Natural killer cell treated with Interleukin-12 subunit alpha and Interleukin-12 subunit beta and Interleukin-15 and Interleukin-18, amount 100 ng/mL, for 72 hours (primary cell): ENCODE results near the gene KIF26A. TPM values are rescaled to one million over a fixed set of nuclear protein-coding genes. Genes with fewer than 3 reads are reported as not detected.

Experiments
- ATAC-seq, 2 donors: fragments of 150-1000 bp; cut with Tn5 transposase in 1 of 2; sonication (Bioruptor Pico), chemical (Tn5 transposase) in 1 of 2; 2 replicates each; pipeline ENCODE4 v1.10.0; 2021
- DNase-seq: peaks from one replicate; pipeline ENCODE4 v3.0.0; 2022; ENCODE audit warnings: low spot score
- H3K27ac Mint-ChIP-seq, 2 donors: 1 replicate in 1 of 2; 2 replicates in 1 of 2; pipeline ENCODE4 v1.8.0; 2022; ENCODE audit warnings: mixed read lengths in 2 of 2, mild to moderate bottlenecking in 1 of 2, moderate library complexity in 1 of 2
- H3K27me3 Mint-ChIP-seq, 2 donors: 1 replicate in 1 of 2; 2 replicates in 1 of 2; pipeline ENCODE4 v1.8.0; 2022; ENCODE audit warnings: mixed read lengths in 2 of 2
- H3K36me3 Mint-ChIP-seq: one replicate; pipeline ENCODE4 v1.8.0; 2022; ENCODE audit warnings: mixed read lengths
- H3K4me1 Mint-ChIP-seq, 2 donors: 1 replicate in 1 of 2; 2 replicates in 1 of 2; pipeline ENCODE4 v1.8.0; 2022; ENCODE audit warnings: low read depth in 2 of 2, mixed read lengths in 2 of 2, mild to moderate bottlenecking in 1 of 2
- H3K4me3 Mint-ChIP-seq: one replicate; pipeline ENCODE4 v1.8.0; 2022; ENCODE audit warnings: mixed read lengths
- H3K9me3 Mint-ChIP-seq: 2 replicates; pipeline ENCODE4 v1.8.0; 2022; ENCODE audit warnings: mixed read lengths
- total RNA-seq, 2 donors: library from RNA; stranded (reverse); gene quantifications; one replicate each; pipeline ENCODE4 v1.2.3, GENCODE V29; 2022

The KIF26A gene
- total RNA-seq, 2 donors from 2014 or later = not detected

DNA sequence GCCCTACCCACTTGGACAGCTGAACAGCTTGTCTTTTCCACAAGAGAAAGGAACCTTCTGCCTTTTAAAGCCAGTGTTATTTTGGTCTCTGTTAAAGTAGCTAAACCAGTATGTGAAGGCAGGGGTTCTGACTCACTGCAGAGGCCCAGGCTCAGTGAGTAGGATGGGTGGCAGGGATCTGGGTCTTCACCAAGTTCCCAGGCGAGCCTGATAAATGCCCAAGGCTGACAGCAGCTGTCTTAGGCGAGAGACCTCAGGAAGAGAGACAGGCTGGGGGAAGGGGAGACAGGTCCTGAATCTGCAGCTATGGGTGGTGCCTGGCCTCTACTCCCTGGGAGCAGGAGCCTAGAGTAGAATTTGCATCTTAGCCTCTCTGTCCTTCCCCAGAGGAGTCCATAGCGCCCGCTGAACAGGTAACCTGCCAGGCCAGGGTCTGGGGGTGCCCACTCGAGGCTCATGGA lies 18.1 kb upstream of the KIF26A start:
- DNase-seq = peak; percentile 48
- H3K9me3 Mint-ChIP-seq = peaks cover 7% of the 10 kb centered on the region
- no peaks in the 10 kb centered on the region for H3K4me1 Mint-ChIP-seq
- H3K36me3 Mint-ChIP-seq = peaks cover 15% of the 10 kb centered on the region
- H3K27ac Mint-ChIP-seq = no peak overlapping the region
- ATAC-seq = no peak
- H3K4me3 Mint-ChIP-seq = no peak overlapping the region
- H3K27me3 Mint-ChIP-seq = peaks cover 6 to 34% of the 10 kb centered on the region in 2 donors

DNA sequence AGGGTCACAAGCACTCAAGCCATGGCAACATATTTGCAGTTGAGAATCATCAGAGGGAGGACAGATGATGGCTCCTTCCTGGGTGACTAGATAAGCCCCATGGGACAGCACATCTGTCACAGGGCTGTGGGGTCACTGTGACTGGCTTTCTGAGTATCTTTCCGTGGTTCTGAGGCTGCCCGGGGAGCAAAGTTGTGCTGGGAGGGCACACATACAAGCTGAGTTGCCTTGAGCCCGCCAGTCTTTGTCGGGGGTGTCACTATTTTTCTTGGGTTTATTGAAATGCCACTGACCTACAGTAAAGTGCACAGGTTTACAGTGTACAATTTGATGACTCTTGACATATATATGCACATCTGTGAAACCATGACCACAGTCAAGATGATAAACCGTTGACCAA lies 17.2 kb upstream of the KIF26A start:
- Mint-ChIP-seq H3K36me3 (peaks cover 16% of the 10 kb centered on the region), H3K4me1 (no peaks in the 10 kb centered on the region), H3K4me3 (no peak overlapping the region), H3K27me3 (peaks cover 7 to 42% of the 10 kb centered on the region in 2 donors), H3K9me3 (peaks cover 7% of the 10 kb centered on the region), H3K27ac (no peak overlapping the region)
- DNase-seq (peak; percentile 29), ATAC-seq (no peak)

DNA sequence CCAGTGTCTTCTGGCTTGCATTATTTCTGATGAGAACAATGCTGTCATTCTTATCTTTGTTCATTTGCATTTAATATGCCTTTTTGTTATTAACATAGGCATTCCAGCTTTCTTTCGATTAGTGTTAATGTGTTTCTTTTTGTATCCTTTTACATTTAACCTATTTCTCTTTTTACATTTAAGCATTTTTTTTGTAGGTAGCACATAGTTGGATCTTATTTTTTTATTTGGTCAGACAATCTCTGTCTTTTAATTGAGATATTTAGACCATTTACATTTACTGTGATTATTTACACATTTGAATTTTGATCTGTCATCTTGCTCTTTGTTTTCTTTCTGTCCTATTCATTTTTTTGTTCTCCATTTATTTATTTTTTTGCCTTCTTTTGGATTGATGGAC lies 14.5 kb upstream of the KIF26A start:
- Mint-ChIP-seq H3K9me3 (peaks cover 7% of the 10 kb centered on the region), H3K4me1 (no peaks in the 10 kb centered on the region), H3K4me3 (no peak overlapping the region), H3K27ac (no peak overlapping the region), H3K36me3 (peaks cover 16% of the 10 kb centered on the region), H3K27me3 (peaks cover 17 to 59% of the 10 kb centered on the region in 2 donors)
- ATAC-seq = no peak
- no peak for DNase-seq

DNA sequence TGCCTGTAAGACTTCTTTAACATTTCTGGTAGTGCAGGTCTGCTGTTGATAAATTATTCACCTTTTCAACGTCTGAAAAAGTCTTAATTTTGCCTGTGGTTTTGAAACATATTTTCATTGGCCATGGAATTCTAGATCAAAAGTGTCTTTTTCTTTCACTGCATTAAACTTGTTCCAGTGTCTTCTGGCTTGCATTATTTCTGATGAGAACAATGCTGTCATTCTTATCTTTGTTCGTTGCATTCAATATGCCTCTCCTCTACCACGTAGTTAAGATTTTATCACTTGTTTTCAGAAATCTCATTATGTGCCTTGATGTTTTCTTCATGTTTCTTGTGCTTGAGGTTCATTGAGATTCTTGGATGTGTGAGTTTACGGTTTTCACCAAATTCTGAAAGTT lies 13.4 kb upstream of the KIF26A start:
- Mint-ChIP-seq H3K9me3 (peaks cover 10% of the 10 kb centered on the region), H3K4me3 (no peak overlapping the region), H3K4me1 (no peaks in the 10 kb centered on the region), H3K27ac (no peak overlapping the region), H3K36me3 (peaks cover 25% of the 10 kb centered on the region), H3K27me3 (peaks cover 19 to 71% of the 10 kb centered on the region in 2 donors)
- no peak for DNase-seq
- no peak for ATAC-seq

DNA sequence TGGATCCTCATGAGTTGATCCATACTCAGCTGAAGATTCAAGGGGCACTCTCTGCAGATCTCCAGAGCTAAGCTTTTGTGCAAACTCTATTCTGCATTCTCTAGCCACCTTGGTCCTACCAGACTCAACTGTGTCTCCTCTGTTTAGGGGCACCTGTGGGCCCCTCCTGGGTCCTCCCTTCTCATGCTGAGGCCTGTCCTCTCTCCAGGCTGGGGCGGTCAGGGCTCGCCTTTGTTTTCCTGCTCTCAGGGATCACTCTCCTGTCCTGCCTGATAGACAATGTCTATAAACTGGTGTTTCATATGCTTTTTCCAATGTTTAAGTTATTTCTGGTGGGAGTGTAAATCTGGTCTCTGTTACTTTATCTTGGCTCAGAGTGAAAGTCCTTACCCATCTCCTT lies 11.6 kb upstream of the KIF26A start:
- no peak overlapping the region for H3K27ac Mint-ChIP-seq
- peaks cover 10% of the 10 kb centered on the region for H3K9me3 Mint-ChIP-seq
- H3K36me3 Mint-ChIP-seq = peaks cover 26% of the 10 kb centered on the region
- ATAC-seq (no peak), DNase-seq (no peak)
- no peaks in the 10 kb centered on the region for H3K4me1 Mint-ChIP-seq
- H3K27me3 Mint-ChIP-seq = peaks cover 24 to 66% of the 10 kb centered on the region in 2 donors
- no peak overlapping the region for H3K4me3 Mint-ChIP-seq

DNA sequence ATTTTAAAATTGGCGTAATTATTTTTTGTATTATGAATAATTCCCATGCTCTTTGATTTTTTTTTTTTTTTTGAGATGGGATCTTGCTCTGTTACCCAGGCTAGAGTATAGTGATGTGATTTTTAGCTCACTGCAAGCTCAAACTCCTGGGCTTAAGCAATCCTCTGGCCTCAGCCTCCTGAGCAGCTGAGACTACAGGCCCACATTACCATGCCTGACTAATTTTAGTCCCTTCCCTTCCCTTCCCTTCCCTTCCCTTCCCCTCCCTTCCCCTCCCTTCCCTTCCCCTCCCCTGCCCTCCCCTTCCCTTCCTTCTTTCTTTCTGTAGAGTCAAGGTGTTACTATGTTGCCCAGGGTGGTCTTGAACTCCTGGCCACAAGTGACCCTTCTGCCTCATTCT lies 9.4 kb upstream of the KIF26A start:
- H3K4me1 Mint-ChIP-seq = no peaks in the 10 kb centered on the region
- peaks cover 21% of the 10 kb centered on the region for H3K36me3 Mint-ChIP-seq
- no peak overlapping the region for H3K4me3 Mint-ChIP-seq
- peaks cover 26 to 55% of the 10 kb centered on the region in 2 donors for H3K27me3 Mint-ChIP-seq
- peaks cover 6% of the 10 kb centered on the region for H3K9me3 Mint-ChIP-seq
- DNase-seq (no peak), ATAC-seq (no peak)
- H3K27ac Mint-ChIP-seq = no peak overlapping the region

DNA sequence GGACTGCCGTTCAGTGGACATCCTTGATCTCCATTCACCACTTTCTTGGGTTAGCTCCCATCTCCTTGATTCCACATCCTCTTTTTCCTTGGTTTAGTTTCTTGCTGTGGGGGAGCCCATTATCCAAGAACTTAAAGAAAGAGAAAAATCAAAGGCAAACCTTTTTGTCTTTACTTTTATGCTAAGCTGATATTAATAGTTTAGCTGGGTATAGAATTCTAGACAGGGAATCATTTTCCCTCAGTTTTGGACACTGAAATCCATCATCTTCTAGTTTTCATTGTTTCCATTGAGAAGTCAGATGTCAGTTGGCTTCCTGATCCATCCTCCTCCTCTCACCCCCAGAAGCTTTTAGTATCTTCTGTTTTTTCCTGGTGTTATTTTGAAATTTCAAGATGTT lies 8.8 kb upstream of the KIF26A start:
- Mint-ChIP-seq H3K36me3 (peaks cover 17% of the 10 kb centered on the region), H3K27me3 (peaks cover 26 to 50% of the 10 kb centered on the region in 2 donors), H3K27ac (no peak overlapping the region), H3K4me3 (no peak overlapping the region), H3K9me3 (peaks cover 6% of the 10 kb centered on the region), H3K4me1 (no peaks in the 10 kb centered on the region)
- DNase-seq = no peak
- no peak for ATAC-seq

DNA sequence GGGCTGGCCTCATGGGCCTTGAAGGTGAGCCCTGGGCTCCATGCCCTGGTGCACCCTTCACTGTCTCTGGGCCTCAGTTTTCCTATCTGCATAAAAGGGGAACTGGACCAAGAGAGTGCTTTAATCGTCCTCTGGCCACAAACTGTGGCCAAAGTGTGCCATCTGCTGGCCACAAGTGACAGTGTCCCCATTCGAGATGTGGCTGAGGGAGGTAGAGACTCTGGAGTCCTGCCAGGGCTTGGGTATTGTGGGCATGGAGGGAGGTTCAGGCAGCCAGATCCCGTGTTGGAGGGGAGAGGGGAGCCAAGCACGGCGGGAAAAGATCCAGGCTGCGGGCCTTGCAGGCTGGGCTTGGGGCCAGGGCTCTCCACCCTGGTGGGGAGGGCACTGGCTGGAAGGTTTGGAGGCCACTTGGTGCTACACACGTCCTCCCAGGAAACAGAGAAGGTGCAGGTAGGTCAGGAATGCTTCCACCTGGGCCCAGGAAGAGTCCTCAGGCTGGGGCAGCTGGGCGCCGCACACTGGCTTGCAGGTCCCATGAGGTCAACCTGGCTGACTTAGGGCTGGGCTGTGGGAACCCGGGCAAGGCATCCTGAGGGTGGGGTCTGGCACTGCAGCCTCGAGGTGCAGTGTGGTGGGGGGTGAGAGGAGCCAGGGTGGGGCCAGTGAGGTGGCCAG lies 7.3 kb upstream of the KIF26A start:
- ATAC-seq (no peak), DNase-seq (peak; percentile 55)
- peaks cover 32 to 47% of the 10 kb centered on the region in 2 donors for H3K27me3 Mint-ChIP-seq
- no peaks in the 10 kb centered on the region for H3K4me1 Mint-ChIP-seq
- no peak overlapping the region for H3K4me3 Mint-ChIP-seq
- no peak overlapping the region for H3K27ac Mint-ChIP-seq
- H3K9me3 Mint-ChIP-seq = peaks cover 3% of the 10 kb centered on the region
- H3K36me3 Mint-ChIP-seq = peaks cover 10% of the 10 kb centered on the region

DNA sequence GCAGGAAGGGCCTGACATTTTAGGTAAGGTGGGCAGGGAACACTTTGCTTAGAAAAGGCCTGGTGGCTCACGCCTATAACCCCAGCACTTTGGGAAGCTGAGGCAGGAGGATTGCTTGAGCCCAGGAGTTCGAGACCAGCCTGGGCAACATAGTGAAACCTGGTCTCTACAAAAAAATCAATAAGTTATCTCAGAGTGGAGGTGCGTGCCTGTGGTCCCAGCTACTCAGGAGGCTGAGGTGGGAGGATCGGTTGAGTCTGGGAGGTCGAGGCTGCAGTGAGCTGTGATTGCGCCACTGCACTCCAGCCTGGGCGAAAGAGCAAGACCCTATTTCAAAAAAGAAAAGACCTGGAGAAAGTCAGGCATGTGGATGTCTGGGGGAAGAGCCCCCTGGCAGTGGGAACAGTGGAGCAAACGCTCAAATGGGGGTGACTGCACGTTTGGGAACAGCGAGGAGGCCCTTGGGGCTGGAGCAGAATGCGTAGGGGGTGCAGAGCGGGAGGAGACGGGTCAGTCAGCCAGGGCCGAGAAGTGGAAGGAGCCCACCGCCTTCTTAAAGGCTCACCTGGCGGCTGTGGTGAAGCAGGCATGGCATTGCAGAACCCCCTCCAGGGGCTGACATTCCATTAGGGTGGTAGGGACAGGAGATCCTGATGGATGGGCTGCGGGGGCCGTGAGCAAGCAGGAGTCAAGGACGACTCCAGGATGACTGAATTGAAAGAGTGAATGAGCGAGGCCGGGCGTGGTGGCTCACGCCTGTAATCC lies 6.2 kb upstream of the KIF26A start:
- Mint-ChIP-seq H3K27ac (no peak overlapping the region), H3K9me3 (peaks cover 3% of the 10 kb centered on the region), H3K4me1 (peaks cover 0 to 4% of the 10 kb centered on the region in 2 donors), H3K4me3 (no peak overlapping the region), H3K27me3 (peaks cover 29 to 38% of the 10 kb centered on the region in 2 donors), H3K36me3 (peaks cover 10% of the 10 kb centered on the region)
- ATAC-seq = no peak
- peak; percentile 35 for DNase-seq

DNA sequence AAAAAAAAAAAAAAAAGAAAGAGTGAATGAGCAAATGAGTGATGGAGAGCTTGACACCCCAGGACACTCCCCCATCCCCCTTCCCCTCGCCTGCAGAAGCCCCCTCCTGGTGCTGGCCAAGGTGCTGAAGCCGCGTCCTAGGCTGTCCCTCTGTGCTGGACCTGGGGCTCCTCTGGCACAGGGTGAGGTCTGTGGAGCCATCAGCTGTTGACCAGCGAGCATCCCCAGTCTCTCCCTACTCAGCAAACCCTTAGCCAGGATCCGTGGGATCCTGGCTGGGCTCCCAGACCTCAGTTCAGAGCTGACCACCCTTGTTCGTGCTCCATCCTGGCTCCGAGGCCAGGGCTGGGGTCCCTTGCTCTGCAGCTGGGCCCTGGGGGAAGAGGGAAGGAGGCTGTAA lies 5.4 kb upstream of the KIF26A start:
- DNase-seq (peak; percentile 35), ATAC-seq (no peak)
- Mint-ChIP-seq H3K4me1 (peaks cover 0 to 4% of the 10 kb centered on the region in 2 donors), H3K27ac (no peak overlapping the region), H3K36me3 (peaks cover 10% of the 10 kb centered on the region), H3K9me3 (peaks cover 3% of the 10 kb centered on the region), H3K27me3 (peaks cover 26 to 36% of the 10 kb centered on the region in 2 donors), H3K4me3 (no peak overlapping the region)

DNA sequence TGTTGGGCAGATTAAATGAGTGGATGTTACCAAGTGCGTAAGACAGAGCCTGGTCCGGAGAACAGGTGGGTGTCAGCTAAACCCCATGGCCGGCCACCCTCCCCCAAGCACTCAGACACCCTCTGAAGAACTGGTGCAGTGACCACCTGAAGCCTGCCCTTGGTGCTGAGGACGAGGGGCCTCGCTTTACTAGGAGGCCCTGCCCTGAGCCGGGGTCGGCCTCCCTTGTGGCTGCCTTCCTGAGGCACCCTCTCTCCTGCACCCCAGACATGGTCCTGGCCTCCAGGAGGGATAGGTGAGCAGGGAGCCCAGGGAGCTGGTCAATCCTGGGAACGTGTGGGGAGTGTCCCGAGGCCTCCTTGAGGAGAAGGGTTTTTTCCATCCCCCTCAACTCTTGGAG lies 4.9 kb upstream of the KIF26A start:
- H3K9me3 Mint-ChIP-seq = peaks cover 3% of the 10 kb centered on the region
- peaks cover 26 to 33% of the 10 kb centered on the region in 2 donors for H3K27me3 Mint-ChIP-seq
- peaks cover 10% of the 10 kb centered on the region for H3K36me3 Mint-ChIP-seq

DNA sequence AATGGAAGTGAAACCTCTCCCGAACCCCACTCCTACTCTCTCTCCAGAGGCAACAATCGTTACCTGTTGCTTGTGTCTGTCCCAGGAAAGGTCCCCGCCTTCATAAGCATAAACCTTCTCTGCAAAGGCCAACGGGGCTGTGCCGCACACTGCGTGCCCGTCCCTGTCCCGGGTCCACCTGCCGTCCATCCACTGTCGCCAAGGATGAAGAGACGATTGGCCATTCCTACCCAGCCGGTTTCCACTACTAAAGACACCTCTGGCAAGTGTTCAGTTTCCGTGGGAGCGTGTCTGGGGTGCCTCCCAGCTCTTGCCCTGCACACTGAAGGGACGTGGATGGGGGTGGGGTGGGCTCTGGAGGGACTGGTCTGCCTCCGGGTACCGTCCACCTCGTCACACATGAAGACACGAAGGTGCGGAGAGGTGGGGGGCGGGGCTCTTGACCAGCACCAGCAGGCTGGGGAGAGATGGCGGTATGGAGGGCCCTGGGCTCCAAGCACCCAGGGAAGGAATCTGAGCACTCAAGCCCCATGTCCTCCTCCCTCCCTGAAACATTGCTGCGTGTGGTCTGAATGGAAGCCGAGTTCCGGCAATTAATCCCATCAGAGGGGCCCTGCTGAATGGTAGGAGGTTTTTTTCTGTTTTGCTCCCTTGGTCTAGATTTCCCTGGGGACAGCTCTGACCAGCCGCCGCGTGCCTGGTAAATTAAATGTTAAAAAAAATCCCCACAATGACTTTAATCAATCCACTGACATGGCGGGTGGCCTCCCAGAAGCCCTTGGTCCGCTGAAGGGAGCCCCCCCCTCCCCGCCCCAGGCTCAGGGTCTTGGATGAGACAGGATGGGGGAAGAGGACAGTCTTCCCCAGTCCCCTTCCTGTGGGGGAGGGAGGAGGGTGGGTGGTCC lies 4.1 kb upstream of the KIF26A start:
- DNase-seq (peak; percentile 48), ATAC-seq (no peak)
- peaks cover 3% of the 10 kb centered on the region for H3K9me3 Mint-ChIP-seq
- H3K36me3 Mint-ChIP-seq = peaks cover 8% of the 10 kb centered on the region
- H3K27ac Mint-ChIP-seq = no peak overlapping the region
- no peak overlapping the region for H3K4me3 Mint-ChIP-seq
- H3K27me3 Mint-ChIP-seq = peaks cover 25 to 27% of the 10 kb centered on the region in 2 donors
- H3K4me1 Mint-ChIP-seq = peaks cover 0 to 4% of the 10 kb centered on the region in 2 donors

More for the DNA sequence above, 4.9 kb upstream of the KIF26A start:
- H3K4me3 Mint-ChIP-seq = no peak overlapping the region
- H3K27ac Mint-ChIP-seq = no peak overlapping the region
- no peak for ATAC-seq
- H3K4me1 Mint-ChIP-seq = peaks cover 0 to 4% of the 10 kb centered on the region in 2 donors
- DNase-seq = peak; percentile 29

DNA sequence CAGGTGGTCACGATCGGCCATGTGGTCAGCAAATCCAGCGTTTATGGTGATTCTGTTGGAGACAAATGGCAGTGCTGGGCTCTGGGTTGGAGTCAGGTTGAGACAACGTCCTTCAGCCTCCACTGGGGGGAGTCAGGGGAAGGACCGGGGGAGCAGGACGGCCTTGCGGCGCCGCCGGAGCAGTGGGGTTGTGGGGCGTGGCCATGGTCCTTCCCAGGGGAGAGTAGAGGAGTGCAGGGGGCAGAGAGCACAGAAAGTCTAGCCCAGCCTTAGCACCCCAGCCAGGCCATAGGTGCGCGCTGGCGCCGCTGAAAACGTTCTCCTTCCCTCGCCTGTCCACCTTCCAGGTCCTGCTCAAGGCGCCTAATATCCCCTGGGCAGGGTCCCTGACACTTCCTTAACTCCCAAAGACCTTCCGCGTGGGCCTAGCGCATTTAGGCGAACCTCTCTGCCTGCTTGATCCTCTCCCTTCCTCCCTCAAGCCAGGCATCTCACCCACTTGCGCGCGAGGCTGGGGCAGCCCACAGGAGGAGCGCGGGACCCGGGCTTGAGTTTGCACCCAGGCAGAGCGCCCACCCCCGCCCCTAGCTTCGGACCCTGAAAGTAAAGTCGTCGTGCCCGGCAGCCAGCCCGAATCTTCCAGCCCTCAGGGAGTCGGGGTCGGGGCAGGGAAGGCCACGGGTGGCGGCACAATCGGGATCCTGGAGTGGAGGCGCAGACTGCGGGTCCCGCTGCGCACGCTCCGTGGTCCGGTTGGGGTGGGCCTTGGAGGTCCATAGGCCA lies 3.1 kb upstream of the KIF26A start:
- ATAC-seq (no peak), DNase-seq (peak; percentile 47)
- no peaks in the 10 kb centered on the region for H3K36me3 Mint-ChIP-seq
- H3K4me1 Mint-ChIP-seq = peaks cover 0 to 4% of the 10 kb centered on the region in 2 donors
- H3K27me3 Mint-ChIP-seq = peaks cover 16 to 26% of the 10 kb centered on the region in 2 donors
- H3K4me3 Mint-ChIP-seq = no peak overlapping the region
- H3K9me3 Mint-ChIP-seq = no peaks in the 10 kb centered on the region
- H3K27ac Mint-ChIP-seq = no peak overlapping the region
